Hippocampal formation (tissue), 2 donors: Measurements from ENCODE around the gene PGBD5.
A peak's percentile ranks its signal among the peaks of the same experiment; 100 is the strongest.
"Not testable (repeated sequence)": the region's sequence is repeated elsewhere in the genome, so short reads cannot be mapped to it uniquely, and the experiment has no call there.

Experiments used
- DNase-seq, 2 donors: peaks; one replicate each; lab custom pipeline; 2025; lab: John Stamatoyannopoulos, UW

Gene PGBD5

DNA sequence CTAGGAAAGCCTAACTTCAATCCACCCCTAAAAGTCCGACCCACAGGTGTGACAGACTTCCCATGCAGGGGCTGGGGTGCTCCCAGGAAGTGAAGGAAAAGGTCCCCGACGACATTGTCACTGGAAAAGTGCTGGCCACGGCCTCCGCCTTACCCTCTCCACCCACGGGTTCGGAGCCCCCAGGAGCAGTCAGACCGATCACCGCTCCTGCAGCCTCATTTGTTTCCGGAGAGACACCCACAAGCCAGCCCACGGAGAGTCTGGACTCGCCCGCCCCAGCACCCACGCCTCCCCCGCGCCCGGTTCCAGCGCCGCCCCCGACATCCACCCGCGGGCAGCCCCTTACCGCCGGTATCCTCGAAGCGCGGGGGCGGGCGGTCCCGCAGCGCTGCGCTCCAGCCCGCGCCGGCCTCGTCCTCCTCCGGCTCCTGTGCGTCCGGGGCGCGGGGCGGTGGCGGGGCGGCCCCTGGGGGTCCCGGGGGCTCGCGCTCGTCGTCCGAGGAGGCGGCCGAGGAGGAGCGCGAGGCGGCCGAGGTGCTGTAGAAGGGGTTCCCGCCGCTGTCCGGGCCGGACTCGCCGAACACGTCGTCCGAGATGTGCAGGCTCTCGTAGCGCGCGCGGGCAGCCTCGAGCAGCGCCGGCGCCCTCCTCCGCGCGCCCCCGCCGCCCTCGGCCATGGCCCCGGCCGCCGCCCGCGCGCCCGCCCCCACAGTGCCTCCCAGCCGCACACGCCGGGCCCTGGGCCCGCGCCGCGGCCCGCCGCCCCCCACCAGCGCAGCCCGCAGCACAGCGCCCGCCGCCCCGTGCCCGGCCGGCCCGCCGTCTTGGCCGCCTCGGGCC lies 660 bp downstream of the PGBD5 start:
- no peak for DNase-seq

DNA sequence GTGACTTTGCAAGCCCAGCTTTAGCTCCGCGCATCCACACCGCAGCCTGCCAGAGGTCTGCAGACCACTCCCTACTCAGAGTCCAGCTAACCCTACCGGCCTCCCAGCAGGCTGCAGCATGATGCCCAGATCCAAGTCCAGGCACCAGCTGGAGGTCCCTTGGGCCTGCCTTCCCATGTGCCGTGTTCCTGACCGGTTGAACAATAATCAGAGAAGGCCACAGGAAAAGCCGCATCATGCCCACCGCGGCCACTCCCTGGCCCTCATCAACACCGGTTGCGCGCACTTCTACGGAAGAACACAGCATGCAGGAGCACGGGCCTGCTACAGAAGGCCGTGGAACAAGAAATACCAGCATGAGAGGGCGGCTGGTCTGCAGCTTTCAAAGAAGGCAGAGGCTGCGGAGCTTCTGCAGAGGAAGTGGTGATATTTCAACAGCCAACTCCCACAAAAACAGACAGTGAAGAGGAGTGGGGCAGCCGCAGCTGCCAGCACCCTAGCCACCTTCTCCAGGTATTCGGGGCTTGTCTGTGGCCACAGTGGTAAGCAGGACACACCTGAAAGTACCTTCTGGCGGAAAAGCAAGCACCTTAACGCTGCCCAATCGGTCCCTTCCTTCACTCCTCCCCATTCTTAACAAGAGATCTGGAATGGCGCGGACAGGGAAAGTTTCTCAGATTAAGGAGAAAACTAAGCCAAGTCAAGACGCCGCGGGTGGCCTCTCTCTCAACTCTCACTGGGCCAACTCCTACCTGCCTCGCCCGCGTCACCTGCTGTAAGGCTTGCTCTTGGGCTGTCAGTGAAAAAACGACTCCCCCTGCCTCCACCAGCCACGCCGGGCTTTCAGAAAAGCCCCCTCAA lies 1.5 kb downstream of the PGBD5 start:
- no peak for DNase-seq

DNA sequence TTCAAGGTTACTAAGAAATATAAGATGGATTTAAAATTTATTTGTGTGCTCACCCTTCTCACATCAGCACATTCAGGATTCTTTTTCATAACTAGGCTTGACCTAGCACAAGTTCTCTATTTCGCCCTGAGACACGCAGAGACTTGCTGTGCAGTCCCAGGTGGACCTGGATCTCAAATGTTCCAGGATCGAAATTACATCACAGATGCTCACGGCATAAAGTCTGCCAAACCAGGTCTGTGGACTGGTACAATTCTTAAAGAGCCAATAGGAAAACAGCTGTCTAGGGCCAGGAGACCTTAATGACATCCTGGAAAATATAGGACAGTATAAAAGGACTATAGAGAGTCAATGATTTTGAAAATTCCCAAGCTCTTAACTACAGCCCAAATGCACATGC lies 2.2 kb downstream of the PGBD5 start:
- DNase-seq, result no peak

DNA sequence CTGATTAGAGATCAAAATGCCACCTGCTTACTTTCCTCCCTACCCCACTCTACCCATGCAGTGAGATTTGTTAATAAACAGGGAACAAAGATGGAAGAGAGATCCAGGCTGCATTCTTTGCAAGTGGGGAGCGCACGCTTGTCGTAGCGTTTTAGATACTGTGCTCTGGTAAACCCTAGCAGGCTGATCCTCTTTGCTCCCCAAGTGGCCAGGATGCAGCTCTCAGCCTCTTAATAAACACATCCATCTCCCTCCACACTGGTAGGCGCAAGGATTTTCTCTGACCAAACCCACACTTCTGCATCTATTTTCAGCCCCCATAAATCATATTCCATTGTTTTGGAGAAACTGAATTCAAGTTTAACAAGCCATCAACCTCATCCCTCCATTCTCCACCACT lies 2.9 kb downstream of the PGBD5 start:
- DNase-seq, result peak in 1 of 2 donors; percentile 38

DNA sequence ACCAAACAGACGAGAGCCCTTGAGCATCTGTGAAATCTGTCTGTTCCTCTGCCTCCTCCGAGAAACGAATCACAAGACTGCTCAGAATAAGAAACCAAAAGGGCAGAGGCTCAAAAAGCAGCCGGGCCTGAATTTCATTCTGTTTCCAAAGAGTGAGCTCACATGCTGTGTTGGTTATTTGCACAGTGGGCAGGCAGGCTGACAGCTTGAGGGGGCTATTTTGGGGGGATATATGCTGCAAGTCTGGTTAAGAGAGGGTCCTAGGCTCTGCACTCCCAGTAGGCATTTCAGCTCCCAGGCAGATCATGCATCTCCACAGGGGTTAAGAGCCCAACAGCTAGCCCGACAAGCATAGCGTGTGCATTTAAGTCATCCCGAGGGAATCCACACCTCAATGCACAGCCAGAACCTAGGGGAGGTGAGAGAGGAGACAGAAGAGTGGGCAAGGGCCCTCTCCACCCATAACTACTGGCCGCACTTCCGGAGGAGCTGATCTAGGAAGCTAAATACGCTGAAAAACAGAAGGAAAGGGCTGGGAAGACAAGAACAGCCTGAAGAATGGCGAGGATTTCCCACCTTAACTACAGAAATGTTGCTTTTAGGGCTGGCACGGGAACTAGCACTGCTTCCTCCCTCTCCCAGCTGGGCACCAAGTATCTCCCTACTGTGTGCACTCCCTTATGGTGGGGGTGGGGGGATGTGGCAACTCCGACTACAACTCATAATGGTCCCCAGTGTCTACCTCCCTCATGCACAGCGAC lies 3.7 kb downstream of the PGBD5 start:
- no peak for DNase-seq

DNA sequence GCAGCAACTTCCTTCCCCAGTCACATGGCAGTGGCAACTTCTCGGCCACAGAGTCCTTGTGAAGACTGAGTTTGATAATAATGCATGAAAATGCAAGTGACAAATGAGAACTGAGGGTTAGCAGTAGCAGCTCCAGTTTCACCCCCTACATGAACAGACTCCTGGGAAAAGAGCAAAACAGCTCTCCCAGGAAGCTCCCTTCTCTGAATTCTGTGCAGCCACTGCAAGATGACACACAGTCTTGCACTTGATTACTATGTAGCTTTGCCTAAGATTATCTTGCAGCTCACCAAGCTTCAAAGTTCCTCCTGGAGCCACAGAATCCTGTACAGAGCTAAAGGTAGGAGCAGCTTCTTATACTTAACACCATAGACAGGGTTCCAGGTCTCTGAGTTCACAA lies 4.7 kb downstream of the PGBD5 start:
- DNase-seq, result no peak

DNA sequence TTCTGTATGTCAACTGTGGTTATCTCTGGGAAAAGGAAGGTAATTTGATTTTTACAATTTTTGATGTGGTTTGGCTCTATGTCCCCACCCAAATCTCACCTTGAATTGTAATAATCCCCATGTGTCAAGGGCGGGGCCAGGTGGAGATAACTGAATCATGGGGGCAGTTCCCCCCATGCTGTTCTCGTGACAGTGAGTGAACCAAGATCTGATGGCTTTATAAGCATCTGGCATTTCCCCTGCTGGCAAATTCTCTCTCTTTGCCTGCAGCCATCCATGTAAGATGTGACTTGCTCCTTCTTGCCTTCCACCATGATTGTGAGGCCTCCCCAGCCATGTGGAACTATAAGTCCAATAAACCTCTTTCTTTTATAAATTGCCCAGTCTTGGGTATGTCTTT lies 5.8 kb downstream of the PGBD5 start:
- not testable (repeated sequence) for DNase-seq

DNA sequence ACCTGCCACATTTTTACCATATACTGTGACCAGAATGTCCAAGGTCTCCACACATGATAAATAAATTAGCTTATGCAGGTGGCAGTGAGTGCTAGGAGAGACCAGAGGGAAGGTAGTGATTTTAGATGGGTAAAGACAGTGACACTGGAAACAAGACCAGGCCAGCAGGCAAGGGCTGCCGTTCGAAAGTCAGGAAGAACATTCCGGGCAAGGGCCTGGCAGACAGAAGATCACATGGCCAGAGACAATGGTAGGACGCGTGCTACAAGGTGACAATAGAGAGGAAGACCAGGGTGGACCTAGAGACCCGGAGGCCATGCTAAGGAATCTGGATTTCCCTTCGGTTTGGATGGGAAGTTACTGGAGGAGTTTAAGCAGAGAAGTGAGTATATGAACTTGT lies 9.7 kb downstream of the PGBD5 start:
- DNase-seq, result no peak

DNA sequence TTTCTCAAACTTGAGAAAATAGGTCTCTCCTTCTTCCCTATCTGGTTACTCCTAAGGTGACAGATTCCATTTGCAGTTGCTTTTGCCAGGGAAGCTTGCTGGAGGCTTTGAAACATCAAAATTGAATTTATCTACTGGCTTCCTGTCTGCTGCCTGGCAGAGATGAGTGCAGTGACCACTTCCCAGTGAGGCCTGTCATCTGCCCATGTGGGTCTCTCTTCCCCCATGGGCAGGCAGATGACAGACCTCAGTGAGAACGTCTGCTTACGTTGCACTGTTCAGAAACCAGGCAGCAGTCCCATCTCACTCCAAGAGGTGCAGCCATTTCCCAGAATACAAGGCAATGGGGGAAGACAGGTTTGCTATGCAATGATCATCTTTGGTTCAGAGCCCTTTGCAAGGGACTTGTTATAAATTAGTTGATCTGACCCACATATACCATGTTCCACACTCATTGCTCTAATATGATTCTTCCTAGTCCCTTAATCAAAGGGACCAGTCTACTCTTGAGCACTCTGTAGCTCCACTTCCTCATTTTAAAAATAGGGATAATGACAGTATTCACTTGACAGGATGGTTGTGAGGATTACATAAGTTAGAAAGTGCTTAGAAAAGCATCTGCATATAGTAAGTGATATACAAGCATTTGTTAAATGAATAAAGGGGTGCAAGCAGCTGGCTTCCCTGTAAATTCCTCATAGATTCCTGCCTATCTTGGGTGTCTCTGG lies 10.6 kb downstream of the PGBD5 start:
- DNase-seq, result no peak

DNA sequence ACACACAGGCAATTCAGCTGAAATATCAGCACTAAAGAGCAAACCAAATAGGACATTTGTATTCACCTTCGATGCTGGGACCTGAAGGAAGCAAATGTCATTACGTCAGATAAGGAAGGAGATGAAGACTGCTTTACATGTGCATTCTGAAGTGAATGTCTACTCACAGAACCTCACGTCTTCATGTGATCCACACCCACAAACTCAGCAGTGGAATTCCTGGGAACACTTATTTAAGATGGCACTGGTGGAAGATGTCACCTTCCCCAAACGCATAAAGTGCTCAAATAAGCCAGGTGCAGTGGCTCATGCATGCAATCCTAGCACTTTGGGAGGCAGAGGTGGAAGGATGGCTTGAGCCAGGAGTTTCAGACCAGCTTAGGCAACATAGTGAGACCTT lies 11.4 kb downstream of the PGBD5 start:
- DNase-seq, result no peak

DNA sequence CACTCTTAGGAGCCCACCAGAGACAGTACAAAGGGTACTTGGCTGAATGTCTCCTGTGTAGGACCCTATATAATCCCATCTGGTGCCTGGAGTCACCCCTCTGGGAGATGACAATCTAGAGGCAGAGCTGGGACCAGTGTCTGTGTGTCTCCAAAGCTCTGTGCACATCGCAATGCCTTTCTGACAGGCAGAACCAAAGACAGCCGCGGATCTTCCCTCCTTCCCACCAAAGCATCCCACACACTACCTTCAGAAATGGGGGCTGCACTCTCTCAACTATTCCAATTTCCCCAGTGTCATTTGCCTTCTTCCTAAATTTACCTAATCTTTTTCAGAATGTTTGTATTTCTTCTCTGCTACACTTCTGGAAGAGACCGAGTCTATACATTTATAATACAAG lies 12.0 kb downstream of the PGBD5 start:
- no peak for DNase-seq

DNA sequence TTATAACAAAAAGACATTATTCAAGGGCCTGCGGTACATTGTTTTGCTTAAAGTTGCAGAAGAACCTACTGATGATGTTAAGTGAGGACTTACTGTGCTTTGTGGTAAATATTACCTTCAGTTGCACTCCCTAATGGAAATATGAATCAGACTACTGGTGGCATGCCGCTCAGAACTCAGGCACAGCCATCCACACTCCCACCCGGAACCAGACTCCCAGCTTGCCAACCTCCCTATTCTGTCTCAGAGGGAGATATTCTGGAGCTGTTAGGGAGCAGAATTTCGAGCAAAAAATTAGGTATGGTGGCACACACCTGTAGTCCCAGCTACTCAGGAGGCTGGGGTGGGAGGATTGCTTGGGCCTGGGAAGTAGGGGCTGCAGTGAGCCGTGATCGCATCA lies 13.1 kb downstream of the PGBD5 start:
- DNase-seq, result no peak

DNA sequence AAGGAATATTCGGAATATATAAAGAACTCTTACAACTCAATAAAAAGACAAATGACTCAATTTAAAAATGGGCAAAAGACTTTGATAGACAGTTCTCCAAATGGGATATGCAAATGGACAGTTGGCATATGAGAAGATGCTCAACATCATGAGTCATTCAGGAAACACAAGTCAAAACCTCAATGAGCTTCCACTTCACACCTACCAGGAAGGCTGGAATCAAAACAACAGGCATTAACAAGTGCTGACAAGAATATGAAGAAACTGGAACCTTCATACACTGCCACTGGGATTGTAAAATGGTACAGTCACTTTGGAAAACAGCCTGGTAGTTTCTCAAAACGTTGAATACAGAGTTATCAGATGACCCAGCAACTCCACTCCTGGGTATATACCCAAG lies 17.2 kb downstream of the PGBD5 start:
- DNase-seq, result no peak

DNA sequence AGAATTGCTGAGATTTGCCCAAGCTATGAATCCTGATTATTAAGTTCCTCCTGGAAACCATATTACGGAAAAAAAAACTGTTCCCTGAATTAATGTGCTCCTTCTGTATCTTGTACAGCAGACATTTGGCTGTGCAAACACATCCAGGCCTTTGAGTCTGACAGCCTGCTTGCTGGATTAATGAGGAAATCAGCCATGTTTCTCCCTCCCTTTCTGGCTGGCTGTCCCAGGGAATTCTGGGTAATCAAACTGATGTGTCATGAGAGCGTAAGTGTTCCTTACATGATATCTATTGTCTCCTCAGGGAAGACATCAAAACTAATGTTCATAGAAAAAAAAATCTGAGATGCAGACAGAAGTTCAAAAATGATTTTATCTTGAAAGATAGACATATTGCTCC lies 18.8 kb downstream of the PGBD5 start:
- no peak for DNase-seq

DNA sequence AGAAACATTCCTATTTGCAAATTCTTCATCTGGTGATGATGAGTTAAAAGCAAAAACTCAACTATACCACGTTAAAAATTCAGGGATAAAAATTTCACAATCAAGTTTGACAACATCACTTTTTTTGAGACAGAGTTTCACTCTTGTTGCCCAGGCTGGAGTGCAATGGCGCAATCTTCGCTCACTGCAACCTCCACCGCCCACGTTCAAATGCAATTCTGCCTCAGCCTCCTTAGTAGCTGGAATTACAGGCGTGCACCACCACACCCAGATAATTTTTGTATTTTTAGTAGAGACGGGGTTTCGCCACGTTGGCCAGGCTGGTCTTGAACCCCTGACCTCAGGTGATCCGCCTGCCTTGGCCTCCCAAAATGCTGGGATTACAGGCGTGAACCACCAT lies 19.4 kb downstream of the PGBD5 start:
- not testable (repeated sequence) for DNase-seq

DNA sequence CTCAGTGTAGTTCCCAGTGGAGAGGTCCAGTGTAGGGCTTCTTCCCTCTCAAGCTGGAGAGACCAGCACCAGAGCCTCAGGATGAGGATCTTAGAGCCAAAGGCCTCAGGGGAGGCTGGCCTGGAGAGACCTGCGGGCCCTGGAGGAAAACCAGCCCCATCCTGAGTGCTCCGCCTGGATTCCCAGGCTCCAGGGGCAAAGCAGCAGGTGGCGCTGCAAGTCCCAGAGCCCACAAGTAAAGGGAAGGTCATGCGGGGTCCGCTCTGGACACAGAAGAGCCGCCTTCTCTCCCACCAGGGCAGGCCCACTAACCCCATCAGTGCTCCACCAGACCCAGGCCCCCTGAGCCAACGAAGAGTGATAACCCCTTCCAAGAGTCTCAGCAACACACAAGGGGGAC lies 22.7 kb downstream of the PGBD5 start:
- DNase-seq, result no peak

DNA sequence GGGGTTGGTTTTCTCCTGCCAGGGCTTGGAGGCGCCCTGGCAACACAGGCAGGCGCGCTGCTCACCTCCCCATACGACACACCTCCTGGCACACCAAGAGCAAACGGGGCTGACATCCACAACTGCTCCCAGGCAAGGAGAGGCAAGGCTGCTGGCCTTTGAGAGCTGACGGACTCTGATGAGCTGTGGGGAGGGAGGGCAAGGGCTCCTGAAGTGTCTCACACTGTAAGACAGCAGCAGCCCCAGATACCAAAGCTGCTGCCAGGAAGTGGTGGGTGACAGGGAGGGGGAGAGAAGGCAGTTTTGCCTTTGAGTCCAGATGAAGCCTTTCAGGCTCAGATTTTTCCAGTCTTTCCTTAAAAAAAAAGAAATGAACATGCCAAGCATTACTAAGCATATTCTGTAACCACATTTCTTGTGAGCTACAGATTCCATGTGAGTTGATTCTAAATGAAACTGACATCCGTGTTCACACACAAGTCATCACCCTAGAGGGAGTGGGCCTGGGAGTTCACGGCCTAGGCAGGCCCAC lies 24.3 kb downstream of the PGBD5 start:
- DNase-seq, result no peak

DNA sequence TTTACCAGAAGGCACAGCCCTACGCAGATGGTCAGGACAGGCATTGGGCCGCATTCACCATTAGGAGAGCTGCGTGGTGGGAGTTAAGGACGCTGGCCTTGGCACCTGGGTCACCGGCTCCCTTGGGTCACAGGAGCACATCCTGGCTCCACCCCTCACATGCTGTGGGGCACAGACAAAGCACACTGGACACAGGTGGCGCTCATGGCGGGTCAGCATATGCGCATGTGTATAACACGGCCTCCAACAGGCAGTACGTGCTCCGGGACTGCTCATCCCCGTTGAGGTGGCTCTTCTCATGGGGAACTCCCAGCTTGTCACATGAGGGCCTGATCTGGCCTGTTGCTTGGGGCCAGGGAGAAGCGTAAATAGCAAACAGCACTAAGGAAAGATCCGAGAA lies 25.0 kb downstream of the PGBD5 start:
- DNase-seq, result no peak

DNA sequence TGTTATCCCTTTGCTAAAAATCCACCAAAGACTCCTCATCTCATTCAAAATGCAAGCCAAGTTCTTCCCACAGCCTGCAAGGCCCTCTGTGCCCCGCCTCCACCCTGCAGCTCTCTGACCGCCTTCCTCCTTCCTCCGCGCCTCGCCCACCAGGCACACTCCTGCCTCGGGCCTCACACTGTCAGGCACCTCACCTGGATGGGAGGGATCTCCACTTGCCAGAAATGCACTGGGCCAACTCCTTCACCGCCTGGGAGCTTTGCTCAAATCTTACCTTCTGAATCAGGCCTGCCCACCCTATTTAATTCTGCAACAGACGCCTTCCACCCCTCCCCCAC lies 26.2 kb downstream of the PGBD5 start:
- no peak for DNase-seq

DNA sequence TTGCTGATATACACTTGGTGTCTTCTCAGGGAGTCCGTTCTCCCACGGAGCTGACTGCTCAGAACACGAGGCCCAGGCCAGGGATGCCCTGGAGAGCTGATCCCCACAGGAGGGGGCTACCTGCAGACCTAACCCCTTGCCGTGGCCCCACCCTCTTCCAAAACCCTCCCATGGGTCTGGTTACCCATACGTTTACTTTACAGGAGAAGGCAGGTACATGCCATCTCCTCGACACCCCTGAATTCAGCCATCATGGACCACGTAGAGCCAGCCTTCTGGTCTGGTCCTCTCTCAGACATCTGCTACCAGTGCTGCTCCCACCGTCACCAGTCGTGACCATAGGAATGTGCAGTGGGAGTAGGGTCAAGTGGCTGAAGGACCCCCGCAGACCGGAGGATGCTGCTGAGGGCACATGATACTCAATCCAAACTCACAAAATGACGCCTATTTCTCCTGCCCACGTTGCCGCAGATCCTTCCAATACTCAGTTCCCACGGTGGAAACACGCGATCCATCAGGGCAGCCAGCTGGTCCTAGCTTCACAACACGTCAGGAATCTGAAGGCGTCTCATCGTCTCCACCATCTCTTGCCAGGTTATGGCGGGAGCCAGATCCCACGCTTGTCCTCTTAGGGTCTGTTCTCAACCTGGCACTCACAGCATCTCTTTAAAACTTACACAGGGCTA lies 26.7 kb downstream of the PGBD5 start:
- DNase-seq, result peak in 1 of 2 donors; percentile 78

DNA sequence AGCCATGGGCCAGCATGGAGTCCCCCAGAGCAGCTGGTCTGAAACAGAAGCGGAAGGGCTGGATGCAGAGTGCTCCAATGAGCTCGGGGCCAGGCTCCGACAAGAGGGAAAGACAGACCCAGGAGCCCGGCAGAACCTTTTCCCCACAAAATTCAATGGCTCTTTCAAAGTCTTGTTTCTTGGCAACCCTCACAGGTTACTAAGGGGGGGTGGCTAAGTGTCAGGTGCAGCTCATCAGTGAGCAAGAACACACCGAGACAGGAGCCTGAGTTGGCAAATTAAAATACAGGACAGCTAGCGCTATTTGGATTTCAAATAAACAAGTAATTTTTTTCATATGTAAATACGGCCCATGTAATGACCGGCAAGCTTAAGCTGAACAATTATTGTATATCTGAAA lies 27.3 kb downstream of the PGBD5 start:
- no peak for DNase-seq
